ENCODE measurements around the gene TFCP2. TPM values are rescaled to one million over a fixed set of nuclear protein-coding genes. Genes with fewer than 3 reads are reported as not detected.

The TFCP2 gene
- total and polyA plus RNA-seq, 2 of the 13 experiments (the other 11 are each of a cell fraction or from before 2014, with no cell fraction given) = 7.6 to 10.0 TPM

- TF ChIP-seq, protein P1, sequence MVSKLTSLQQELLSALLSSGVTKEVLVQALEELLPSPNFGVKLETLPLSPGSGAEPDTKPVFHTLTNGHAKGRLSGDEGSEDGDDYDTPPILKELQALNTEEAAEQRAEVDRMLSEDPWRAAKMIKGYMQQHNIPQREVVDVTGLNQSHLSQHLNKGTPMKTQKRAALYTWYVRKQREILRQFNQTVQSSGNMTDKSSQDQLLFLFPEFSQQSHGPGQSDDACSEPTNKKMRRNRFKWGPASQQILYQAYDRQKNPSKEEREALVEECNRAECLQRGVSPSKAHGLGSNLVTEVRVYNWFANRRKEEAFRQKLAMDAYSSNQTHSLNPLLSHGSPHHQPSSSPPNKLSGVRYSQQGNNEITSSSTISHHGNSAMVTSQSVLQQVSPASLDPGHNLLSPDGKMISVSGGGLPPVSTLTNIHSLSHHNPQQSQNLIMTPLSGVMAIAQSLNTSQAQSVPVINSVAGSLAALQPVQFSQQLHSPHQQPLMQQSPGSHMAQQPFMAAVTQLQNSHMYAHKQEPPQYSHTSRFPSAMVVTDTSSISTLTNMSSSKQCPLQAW (CRISPR knock-in tag; IDR thresholded peaks at IDR 0.05) = peak; percentile 74
- TF ChIP-seq ASH2L (IDR thresholded peaks at IDR 0.05; ENCODE audit: insufficient read length, low read depth, low read length) (peak; percentile 65), ZFY (CRISPR knock-in tag; IDR thresholded peaks at IDR 0.05) (peak; percentile 93), ZNF883 (CRISPR knock-in tag; IDR thresholded peaks at IDR 0.05; ENCODE audit: not compliant biosample characterization) (no peak), ZNF124 (CRISPR knock-in tag; IDR thresholded peaks at IDR 0.05) (peak; percentile 90), YEATS2 (CRISPR knock-in tag; IDR thresholded peaks at IDR 0.05; ENCODE audit: borderline replicate concordance) (peak; percentile 28; the same call in 1 of the 2 replicates), RBM22 (optimal IDR thresholded peaks at IDR 0.05; ENCODE audit: low read length) (no peak), CAMTA2 (CRISPR knock-in tag; IDR thresholded peaks at IDR 0.05; ENCODE audit: borderline replicate concordance) (no peak), SIN3B (IDR thresholded peaks at IDR 0.05; ENCODE audit: low read length) (peak; percentile 56; the same call in 1 of the 2 replicates), ZNF777 (CRISPR knock-in tag; IDR thresholded peaks at IDR 0.05) (peak; percentile 49; the same call in 1 of the 2 replicates), KDM4B (CRISPR knock-in tag; IDR thresholded peaks at IDR 0.05) (peak; percentile 78; the same call in 1 of the 2 replicates), SMARCE1 (IDR thresholded peaks at IDR 0.05; ENCODE audit: borderline replicate concordance) (no peak), ZSCAN12 (CRISPR knock-in tag; IDR thresholded peaks at IDR 0.05) (0 out of 2 replicates have a peak, but pooled peaks have one; percentile 37), ZNF775 (CRISPR knock-in tag; IDR thresholded peaks at IDR 0.05; ENCODE audit: borderline replicate concordance) (no peak), NFKBIZ (CRISPR knock-in tag; IDR thresholded peaks at IDR 0.05) (no peak), SRY (CRISPR knock-in tag; IDR thresholded peaks at IDR 0.05) (peak; percentile 40; the same call in 1 of the 2 replicates), FOXC1 (CRISPR knock-in tag; IDR thresholded peaks at IDR 0.05; ENCODE audit: borderline replicate concordance) (peak; percentile 83; the same call in 1 of the 2 replicates), ZNF160 (CRISPR knock-in tag; IDR thresholded peaks at IDR 0.05) (no peak), ZNF773 (CRISPR knock-in tag; IDR thresholded peaks at IDR 0.05; ENCODE audit: borderline replicate concordance) (peak; percentile 57; the same call in 1 of the 2 replicates), ISL2 (CRISPR knock-in tag; IDR thresholded peaks at IDR 0.05) (peak; percentile 26; the same call in 1 of the 2 replicates)
- TF ChIP-seq, protein P2, sequence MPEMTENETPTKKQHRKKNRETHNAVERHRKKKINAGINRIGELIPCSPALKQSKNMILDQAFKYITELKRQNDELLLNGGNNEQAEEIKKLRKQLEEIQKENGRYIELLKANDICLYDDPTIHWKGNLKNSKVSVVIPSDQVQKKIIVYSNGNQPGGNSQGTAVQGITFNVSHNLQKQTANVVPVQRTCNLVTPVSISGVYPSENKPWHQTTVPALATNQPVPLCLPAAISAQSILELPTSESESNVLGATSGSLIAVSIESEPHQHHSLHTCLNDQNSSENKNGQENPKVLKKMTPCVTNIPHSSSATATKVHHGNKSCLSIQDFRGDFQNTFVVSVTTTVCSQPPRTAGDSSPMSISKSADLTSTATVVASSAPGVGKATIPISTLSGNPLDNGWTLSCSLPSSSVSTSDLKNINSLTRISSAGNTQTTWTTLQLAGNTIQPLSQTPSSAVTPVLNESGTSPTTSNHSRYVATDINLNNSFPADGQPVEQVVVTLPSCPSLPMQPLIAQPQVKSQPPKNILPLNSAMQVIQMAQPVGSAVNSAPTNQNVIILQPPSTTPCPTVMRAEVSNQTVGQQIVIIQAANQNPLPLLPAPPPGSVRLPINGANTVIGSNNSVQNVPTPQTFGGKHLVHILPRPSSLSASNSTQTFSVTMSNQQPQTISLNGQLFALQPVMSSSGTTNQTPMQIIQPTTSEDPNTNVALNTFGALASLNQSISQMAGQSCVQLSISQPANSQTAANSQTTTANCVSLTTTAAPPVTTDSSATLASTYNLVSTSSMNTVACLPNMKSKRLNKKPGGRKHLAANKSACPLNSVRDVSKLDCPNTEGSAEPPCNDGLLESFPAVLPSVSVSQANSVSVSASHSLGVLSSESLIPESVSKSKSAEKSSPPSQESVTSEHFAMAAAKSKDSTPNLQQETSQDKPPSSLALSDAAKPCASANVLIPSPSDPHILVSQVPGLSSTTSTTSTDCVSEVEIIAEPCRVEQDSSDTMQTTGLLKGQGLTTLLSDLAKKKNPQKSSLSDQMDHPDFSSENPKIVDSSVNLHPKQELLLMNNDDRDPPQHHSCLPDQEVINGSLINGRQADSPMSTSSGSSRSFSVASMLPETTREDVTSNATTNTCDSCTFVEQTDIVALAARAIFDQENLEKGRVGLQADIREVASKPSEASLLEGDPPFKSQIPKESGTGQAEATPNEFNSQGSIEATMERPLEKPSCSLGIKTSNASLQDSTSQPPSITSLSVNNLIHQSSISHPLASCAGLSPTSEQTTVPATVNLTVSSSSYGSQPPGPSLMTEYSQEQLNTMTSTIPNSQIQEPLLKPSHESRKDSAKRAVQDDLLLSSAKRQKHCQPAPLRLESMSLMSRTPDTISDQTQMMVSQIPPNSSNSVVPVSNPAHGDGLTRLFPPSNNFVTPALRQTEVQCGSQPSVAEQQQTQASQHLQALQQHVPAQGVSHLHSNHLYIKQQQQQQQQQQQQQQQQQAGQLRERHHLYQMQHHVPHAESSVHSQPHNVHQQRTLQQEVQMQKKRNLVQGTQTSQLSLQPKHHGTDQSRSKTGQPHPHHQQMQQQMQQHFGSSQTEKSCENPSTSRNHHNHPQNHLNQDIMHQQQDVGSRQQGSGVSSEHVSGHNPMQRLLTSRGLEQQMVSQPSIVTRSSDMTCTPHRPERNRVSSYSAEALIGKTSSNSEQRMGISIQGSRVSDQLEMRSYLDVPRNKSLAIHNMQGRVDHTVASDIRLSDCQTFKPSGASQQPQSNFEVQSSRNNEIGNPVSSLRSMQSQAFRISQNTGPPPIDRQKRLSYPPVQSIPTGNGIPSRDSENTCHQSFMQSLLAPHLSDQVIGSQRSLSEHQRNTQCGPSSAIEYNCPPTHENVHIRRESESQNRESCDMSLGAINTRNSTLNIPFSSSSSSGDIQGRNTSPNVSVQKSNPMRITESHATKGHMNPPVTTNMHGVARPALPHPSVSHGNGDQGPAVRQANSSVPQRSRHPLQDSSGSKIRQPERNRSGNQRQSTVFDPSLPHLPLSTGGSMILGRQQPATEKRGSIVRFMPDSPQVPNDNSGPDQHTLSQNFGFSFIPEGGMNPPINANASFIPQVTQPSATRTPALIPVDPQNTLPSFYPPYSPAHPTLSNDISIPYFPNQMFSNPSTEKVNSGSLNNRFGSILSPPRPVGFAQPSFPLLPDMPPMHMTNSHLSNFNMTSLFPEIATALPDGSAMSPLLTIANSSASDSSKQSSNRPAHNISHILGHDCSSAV (CRISPR knock-in tag; IDR thresholded peaks at IDR 0.05; ENCODE audit: borderline replicate concordance) = peak; percentile 49; the same call in 1 of the 2 replicates
These were observed 89.7 kb downstream of the TFCP2 start, which contains the start of gene CSRNP2 (continued) for GRCh38 chr12:51083126-51083833.

Measured in HepG2 (cell line).